ENCODE measurements around the gene ANKRD10.
"Not testable (repeated sequence)": the region's sequence is repeated elsewhere in the genome, so short reads cannot be mapped to it uniquely, and the experiment has no call there.

ANKRD10 gene

GRCh38 chr13:110915057-110915873, at the start of gene ANKRD10:
Gene ANKRD10, minus strand, starts transcription at chr13:110915069. Its CDS starts 135 bp downstream, at chr13:110914934.
- peak; percentile 95 to 96 for DNase-seq (ENCODE audit: low read depth in 2 of 2)

GRCh38 chr13:110964229-110965037, 49.6 kb upstream of the ANKRD10 start:
- no peak for DNase-seq (ENCODE audit: low read depth in 2 of 2)

- no peak for DNase-seq (ENCODE audit: low read depth in 2 of 2)
These were observed 48.7 kb upstream of the ANKRD10 start for GRCh38 chr13:110963554-110963970.

GRCh38 chr13:110961959-110962358, 47.1 kb upstream of the ANKRD10 start:
- DNase-seq (ENCODE audit: low read depth in 2 of 2): no peak

GRCh38 chr13:110960204-110960603, 45.3 kb upstream of the ANKRD10 start:
- no peak for DNase-seq (ENCODE audit: low read depth in 2 of 2)

- no peak for DNase-seq (ENCODE audit: low read depth in 2 of 2)
These were observed 43.1 kb upstream of the ANKRD10 start for GRCh38 chr13:110957931-110958330.

- no peak for DNase-seq (ENCODE audit: low read depth in 2 of 2)
These were observed 42.5 kb upstream of the ANKRD10 start for GRCh38 chr13:110957181-110957884.

- DNase-seq (ENCODE audit: low read depth in 2 of 2): not testable (repeated sequence)
These were observed 41.3 kb upstream of the ANKRD10 start for GRCh38 chr13:110956216-110956615.

- DNase-seq (ENCODE audit: low read depth in 2 of 2): not testable (repeated sequence)
These were observed 40.7 kb upstream of the ANKRD10 start for GRCh38 chr13:110955608-110956007.

GRCh38 chr13:110955072-110955503, 40.2 kb upstream of the ANKRD10 start:
- DNase-seq (ENCODE audit: low read depth in 2 of 2): peak; percentile 15 to 27

GRCh38 chr13:110954533-110954920, 39.7 kb upstream of the ANKRD10 start:
- DNase-seq (ENCODE audit: low read depth in 2 of 2): not testable (repeated sequence)

GRCh38 chr13:110953833-110954532, 39.1 kb upstream of the ANKRD10 start:
- no peak for DNase-seq (ENCODE audit: low read depth in 2 of 2)

GRCh38 chr13:110953416-110953815, 38.5 kb upstream of the ANKRD10 start:
- no peak for DNase-seq (ENCODE audit: low read depth in 2 of 2)

GRCh38 chr13:110952135-110952534, 37.3 kb upstream of the ANKRD10 start:
- not testable (repeated sequence) for DNase-seq (ENCODE audit: low read depth in 2 of 2)

- no peak for DNase-seq (ENCODE audit: low read depth in 2 of 2)
These were observed 36.1 kb upstream of the ANKRD10 start for GRCh38 chr13:110950819-110951570.

- DNase-seq (ENCODE audit: low read depth in 2 of 2): no peak
These were observed 35.5 kb upstream of the ANKRD10 start for GRCh38 chr13:110950356-110950755.

- DNase-seq (ENCODE audit: low read depth in 2 of 2): no peak
These were observed 34.8 kb upstream of the ANKRD10 start for GRCh38 chr13:110949628-110950027.

- no peak for DNase-seq (ENCODE audit: low read depth in 2 of 2)
These were observed 34.2 kb upstream of the ANKRD10 start for GRCh38 chr13:110949116-110949515.

- not testable (repeated sequence) for DNase-seq (ENCODE audit: low read depth in 2 of 2)
These were observed 32.5 kb upstream of the ANKRD10 start for GRCh38 chr13:110947338-110947737.

- no peak for DNase-seq (ENCODE audit: low read depth in 2 of 2)
These were observed 31.2 kb upstream of the ANKRD10 start for GRCh38 chr13:110945928-110946570.
